ENCODE data around the gene PDE9A. TPM values are rescaled to one million over a fixed set of nuclear protein-coding genes. Genes with fewer than 3 reads are reported as not detected.

The PDE9A gene
- total RNA-seq, 1 donor from 2014 or later: 3.4 TPM

DNA sequence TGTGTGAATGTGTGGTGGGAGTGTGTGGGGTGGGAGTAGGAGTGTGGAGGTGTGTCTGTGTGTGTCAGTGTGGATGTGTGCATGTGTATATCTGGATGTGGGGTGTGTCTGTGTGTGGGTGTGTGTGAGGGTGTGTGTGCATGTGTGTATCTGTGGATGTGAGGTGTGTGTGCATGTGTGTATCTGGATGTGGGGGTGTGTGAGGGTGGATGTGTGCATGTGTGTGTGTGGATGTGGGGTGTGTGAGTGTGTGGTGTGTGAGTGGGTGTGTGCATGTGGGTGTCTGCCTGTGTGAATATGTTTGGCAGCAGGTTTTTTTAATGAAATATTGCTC is 106.1 kb downstream of the PDE9A start:
- no peak for DNase-seq

DNA sequence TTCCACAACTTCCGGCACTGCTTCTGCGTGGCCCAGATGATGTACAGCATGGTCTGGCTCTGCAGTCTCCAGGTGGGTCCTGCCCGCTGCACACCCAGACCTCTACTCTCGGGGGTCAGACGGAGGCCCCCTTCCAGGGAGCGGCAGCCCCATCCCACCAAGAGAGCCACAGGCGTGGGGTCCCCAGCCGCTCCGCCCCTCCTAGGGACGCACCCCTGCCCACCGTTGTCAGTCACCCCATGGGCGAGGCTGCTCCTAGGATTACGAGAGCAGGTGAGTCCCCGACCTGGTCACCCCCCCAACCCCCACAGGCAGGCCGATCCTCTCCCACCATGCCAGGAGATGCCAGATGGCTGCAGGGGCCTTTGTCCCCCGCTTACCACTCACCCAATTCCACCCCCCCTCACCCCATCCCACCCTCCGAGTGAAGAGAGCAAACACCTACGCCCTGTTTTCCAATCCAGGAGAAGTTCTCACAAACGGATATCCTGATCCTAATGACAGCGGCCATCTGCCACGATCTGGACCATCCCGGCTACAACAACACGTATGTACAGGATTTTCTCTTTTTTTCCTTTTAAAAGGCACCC is 107.0 kb downstream of the PDE9A start:
- DNase-seq: no peak

DNA sequence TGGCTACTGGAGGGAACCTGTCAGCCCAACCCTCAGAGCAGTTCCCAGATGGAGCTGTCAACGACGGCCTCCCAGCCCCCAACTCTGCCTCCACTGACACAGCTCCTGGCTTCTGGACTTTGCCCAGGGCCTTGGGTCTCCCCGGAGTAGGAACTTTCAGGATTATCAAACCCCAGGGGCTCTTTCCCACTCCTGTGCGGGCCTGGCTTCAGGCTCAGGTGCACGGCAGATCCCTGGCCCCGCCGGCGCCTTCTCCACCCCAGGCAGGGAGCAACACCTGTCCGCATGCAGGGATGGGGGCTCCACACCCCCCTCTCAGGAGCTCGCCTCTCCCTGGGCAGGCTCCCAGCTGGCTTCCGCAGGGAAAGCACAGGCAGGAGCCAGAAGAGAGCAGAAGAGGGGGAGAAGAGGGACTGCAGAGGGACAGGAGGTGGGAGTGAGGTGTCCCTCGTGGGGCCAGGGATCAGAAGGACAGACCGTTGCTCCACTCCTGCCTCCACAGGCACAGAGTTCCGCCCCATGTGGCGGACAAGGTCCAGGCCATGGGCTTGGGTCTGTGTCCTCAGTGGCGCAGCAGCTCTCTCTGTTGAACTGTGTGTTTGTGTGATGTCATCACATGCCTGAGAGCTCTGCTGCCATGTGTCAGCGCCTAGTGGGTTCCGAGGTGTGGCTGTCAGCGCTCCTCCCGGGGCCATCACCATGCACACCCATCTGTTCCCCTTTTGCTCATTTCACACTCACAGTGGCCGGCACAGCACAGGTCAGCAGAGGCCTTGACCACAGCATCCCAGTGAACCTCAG is 107.7 kb downstream of the PDE9A start:
- no peak for DNase-seq

DNA sequence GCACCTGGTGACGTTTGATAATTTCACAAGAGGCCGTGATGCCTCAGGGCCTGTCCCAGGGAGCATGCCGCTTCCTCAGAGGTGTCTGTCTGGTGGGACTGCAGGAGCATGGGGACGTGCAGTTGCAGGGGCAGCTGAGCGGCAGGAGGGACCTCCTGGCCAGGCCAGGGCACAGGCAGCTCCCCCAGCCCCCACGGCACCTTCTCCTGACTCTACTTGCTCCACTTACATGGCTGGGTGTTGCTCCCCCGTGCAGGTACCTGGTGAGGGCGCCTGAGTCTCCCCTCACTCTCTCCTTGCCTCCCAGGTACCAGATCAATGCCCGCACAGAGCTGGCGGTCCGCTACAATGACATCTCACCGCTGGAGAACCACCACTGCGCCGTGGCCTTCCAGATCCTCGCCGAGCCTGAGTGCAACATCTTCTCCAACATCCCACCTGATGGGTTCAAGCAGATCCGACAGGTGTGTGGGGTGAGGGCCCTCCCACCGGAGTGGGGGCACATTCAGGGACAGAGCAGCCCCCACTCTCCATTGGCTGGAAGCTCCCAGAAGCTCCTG is 108.4 kb downstream of the PDE9A start:
- DNase-seq: no peak

DNA sequence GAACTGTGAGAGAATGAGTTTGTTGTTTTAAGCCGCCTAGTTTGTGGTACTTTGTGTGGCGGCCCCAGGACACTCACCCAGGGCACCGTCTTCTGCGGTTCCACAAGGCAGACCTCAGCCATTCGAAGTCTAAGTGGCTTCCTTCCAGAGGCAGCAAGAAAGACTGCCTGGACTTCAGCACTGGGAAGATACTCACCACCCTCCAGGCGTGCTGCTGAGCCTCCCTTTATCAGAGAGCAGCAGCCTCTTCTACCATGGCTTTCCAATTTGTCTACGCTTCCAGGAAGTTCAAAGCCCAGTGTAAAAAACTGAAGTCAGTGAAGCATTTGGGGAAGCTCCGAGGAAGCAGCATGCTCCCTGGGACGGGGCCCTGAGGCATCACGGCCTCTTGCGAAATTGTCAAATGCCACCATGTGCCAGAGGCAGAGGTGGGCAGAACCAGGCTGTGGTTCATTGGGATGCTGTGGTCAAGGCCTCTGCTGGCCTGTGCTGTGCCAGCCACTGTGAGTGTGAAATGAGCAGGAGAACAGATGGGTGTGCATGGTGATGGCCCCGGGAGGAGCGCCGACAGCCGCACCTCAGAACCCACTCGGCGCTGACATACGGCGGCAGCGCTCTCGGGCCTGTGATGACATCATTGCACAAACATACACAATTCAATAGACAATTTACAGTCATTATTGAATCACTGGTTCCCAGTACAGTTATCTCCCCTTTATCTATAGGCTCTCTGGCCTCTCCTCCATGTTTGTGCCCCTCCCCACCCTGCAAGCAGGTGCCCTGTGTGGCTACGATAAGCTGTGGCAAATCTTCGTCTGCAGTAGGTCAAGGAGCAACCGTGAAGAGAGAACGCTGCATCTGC is 110.4 kb downstream of the PDE9A start:
- no peak for DNase-seq

DNA sequence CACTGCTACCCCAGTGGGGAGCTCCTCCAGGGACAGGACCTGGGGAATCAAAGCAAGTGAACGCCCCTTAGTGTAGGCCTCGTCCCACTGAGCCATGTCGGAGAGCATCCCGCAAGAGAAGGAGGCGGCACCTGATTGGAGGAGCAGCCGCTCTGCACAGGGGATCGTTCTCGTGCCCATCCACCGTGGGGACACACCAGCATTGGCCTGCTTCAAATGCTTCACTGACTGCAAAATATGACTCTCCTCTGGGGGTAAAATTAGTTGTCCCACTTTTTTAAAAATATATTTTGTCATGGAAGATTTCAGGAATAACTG is 111.0 kb downstream of the PDE9A start:
- DNase-seq: no peak

DNA sequence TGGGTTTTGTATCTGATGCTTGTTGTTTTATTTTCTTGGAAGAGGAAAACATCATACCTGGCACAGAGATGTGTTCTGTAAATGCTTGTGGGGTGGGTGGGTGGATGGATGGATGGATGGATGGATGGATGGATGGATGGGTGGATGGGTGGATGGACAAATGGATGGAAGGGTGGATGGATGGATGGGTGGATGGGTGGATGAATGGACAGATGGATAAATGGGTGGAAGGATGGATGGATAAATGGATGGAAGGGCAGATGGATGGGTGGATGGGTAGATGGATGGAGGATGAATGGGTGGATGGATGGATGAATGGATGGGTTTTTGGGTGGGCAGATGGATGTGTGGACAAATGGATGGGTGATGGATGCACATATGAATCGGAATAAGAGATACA is 111.5 kb downstream of the PDE9A start:
- DNase-seq: no peak

DNA sequence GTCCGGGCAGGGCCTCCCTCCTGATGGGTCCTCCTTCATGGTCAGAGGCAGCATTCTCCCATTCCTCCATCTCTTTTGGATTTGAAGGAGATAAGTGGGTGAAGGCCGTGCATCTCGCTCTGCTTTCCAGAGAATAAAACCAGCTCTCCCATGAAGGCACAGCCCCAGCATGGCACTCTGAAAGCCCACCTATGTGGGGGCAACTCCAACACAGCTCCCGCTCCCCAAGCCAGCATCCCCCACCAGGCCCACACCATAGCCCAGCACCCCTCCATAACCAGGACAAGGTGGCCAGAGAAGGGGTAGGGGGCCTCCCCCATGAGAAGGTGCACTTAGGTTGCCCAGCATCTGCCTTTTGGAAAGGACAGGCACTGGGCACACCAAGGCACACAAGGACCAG is 112.2 kb downstream of the PDE9A start:
- no peak for DNase-seq

DNA sequence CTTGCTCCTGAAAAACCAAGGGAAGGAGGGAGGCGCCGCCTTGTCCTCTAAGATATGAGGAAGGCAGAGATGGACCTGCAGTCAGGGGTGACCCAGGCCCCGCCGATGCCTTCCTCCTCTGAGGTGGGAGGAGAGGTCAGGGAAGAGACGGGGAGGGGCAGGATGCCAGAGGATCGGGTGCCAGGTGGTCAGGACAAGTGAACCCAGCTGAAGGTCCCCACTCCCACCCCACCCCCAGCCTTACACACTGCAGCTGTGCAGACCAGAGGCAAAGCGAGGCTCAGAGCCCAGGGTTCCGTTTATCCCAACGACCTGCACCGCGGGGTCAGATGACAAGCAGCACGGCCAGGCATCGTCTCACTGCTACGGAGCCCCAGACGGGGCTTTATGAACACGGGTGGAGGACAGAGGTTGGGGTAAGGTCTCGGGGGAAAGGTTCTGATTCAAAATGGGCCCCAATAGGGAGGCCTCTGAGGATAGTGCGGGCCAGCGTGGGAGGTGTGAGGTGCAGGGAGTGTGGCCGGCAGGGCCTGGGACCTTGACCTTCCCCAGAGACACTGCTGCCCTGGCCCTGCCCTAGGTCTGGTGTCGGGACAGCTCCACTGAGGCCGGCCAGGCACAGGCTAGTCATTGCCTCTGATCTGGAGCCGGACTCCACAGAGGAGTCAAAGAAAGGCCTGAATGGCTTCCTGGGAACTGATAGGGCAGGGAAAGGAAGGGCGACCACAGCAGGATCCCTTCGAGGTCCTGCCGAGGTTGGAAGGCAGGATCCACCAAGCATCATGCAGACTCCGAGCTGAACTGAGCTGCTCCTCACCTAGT is 113.5 kb downstream of the PDE9A start:
- DNase-seq: no peak

DNA sequence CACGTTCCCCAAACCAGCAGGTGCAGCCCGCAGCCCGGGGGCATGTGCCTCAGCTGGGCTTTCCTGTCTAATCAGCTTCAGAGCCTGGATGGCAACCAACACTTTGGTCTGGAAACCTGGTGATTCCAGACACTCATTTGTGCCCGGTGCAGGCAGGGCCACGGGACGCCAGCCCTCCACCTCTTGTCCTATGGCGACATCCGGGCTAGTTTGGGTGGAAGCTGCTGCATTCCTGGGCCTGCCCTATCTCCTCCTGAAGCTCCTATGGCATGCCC is 114.1 kb downstream of the PDE9A start:
- DNase-seq: no peak

DNA sequence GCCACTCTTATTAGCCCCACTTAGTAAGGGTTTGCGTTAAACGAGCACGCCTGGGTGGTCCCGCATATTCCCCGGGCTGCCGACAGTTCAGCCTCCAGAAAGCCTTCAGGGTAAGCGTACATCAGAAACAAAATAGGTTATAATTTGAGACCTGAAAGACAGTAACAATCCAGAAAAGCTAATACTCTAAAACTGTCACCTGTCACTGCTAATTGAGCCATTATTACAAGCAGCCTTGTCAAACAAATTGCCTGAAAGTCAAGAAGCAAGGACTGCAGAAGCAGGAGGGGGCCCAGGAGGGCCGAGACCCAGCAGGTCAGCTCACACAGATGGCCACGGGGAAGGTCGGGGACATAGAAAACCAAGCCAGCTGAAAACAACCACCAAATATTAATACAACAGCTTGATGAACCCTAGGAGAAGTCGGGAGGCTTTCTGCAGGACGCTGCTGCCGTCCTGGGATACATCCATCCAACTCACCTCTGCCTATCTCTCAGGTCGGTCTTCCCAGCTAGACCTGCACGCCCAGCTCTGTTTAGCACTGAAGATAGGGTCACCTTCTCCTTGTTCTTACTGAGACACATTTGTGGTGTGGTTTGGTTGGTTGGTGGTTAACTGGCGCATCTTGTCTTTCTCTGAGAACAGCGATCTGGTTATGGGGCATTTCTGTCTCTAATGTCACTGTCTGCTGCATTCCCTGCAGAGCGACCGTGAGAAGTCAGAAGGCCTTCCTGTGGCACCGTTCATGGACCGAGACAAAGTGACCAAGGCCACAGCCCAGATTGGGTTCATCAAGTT is 115.1 kb downstream of the PDE9A start:
- no peak for DNase-seq

DNA sequence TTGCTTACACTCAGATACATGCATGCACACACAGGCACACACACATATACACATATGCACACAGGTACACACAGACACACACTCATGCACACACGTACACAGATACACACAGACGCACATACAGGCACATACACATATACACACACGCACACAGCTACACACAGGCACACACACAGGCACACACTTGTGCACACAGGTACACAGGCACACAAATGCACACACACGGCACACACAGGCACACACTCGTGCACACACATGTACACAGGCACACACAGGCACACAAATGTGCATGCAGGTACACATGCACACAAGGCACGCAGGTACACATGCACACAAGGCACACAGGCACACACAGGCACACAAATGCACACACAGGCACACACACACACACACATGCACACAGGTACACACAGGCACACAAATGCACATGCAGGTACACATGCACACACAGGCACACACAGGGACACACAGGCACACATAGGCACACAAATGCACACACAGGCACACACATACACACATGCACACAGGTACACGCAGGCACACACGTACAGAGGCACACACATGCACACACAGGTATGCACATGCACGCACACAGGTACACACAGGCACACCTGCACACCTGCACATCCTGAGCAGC is 115.9 kb downstream of the PDE9A start:
- no peak for DNase-seq

DNA sequence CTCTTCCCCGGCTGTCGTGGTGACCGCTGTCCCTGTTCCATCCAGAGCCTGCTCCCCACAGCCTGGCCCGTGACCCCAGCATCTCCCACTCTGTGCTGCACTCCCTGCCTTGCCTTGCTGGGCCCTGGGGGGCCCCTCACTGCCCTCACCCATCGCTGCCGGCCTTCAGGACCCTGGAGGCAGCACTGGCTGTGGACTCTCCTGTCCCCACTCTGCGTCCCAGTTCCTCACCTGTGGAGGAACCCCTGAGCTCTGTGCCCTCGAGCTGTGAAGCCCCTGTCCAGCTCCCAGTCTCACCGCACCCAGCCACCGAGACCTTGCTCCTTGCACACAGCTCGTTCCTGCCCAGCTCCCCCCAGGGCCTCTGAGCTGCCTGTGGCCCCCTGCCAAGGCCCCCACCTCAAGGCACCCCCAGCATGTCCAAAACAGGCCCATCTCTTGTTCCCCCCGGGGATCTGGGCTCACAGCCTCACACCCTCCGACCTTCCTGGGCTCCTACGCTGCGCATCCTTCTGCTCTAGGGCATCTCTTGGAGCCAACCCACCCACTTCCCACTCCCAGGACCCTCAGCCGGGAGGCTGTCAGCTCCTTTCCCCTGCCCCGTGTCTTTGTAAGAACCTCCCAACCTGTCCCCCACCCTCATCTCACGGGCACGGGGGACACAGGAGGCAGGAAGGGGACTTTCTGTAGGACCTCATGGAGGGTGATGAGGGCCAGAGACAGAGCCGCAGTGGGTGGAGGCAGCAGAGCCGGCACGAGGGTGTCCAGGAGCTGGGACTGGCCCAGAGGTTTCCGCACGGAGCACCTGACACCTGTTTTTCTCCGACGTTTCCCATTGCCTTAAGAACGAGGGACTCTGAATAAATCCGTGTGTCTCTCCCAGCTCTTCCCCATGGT is 116.6 kb downstream of the PDE9A start:
- no peak for DNase-seq

DNA sequence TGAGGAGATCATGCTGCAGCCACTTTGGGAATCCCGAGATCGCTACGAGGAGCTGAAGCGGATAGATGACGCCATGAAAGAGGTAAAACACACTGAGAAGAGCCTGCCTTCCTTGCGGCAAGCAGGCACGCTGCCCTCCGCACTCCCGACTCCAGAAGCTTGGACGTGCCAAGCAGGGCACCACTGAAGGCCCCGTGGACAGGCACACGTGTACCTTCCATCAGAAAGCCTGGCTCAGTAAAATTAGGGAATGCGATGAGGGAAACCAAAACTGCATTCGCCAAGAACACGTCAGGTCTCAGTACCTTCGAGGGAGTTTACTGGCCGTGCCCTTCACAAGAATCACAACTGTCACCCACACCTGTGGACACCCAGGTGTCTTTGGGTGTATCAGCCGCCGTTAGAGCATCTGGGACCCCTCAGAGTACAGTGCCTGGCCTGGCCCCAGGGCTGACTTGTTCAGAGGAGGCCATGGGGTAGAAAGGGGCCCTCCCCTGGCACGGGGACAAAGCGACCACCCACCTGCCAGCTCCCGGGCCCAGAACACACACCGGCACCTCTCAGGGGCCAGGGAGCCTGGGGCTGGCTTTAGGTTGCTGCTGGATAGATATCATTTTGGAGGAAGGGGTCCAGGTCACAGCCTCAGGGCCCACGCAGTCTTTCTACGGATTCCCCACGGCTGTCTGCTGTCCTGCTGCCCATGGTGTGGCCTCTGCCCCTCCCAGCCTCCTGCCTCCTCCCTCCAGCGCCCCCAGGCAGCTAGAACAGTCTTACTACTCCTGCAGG is 117.5 kb downstream of the PDE9A start:
- DNase-seq: no peak

DNA sequence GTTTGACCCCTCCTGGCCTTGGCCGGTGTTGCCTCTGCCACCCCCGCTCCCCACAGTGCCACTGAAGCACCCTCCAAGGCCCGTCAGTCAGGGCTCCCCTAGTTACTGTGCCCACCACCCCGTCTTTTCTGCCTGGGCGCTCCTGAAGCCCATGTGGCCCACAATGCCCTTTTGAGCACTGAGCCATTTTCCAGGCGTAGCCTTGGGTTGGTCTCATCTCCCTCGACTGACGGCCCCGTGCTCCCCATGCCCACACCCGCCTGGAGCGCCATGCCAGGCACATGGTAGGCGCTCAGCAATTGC is 118.0 kb downstream of the PDE9A start:
- no peak for DNase-seq

DNA sequence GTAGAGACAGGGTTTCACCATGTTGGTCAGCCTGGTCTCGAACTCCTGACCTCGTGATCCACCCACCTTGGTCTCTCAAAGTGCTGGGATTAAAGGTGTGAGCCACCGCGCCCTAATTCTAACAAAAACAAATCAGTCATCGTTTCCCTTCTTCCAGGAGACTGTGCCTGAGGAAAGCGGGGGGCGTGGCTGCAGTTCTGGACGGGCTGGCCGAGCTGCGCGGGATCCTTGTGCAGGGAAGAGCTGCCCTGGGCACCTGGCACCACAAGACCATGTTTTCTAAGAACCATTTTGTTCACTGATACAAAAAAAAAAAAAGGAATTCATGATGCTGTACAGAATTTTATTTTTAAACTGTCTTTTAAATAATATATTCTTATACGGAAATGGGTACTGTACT is 121.7 kb downstream of the PDE9A start:
- DNase-seq: no peak

DNA sequence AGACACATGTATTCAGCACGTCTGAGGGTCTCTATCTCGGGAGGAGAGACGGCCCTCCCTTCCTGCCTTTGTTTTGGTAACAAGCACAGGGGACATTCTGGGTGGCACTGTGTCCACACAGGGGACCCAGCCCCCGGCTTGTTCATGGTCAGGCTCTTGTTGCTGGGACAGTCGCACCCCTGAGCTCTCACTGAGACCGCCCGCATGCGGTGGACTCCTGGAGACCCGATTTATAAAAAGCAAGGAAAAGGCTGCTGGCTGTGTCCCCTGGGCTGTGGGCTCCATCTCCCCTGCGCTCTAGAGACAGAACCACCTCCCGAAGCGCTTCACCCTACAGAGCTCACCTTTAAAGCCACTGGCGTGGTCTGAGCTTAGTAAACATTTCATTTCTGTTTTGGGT is 122.5 kb downstream of the PDE9A start:
- no peak for DNase-seq

DNA sequence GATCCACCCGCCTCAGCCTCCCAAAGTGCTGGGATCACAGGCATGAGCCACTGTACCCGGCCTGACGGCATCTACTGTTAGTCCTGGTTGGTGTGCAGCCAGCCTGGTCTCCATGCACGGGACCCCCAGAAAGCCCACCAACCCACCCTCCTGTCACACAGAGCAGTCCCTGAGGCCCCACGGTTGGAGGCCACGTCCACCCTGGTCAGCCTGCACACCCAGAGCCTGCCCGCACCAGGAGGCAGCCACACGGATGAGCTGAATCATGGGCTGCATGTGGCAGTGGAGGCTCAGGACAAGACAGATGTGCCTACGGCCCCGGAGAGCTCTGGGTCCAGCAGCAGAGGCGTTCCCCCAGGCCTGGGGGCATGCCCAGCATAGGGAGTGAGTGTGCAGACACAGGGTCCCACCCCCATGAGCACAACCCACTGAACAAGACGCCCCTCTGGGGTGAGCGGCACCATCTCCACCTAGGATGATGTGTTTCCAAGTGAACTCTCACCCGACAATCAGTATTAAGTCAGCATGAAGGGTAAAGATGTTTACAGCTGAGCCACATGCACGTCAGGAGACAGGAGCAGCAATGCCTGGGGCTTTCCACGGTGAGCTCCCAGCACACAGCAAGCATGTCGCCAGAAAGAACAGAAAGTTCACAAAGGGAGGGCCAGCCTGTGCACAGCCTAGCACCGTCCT is 123.8 kb downstream of the PDE9A start:
- no peak for DNase-seq

DNA sequence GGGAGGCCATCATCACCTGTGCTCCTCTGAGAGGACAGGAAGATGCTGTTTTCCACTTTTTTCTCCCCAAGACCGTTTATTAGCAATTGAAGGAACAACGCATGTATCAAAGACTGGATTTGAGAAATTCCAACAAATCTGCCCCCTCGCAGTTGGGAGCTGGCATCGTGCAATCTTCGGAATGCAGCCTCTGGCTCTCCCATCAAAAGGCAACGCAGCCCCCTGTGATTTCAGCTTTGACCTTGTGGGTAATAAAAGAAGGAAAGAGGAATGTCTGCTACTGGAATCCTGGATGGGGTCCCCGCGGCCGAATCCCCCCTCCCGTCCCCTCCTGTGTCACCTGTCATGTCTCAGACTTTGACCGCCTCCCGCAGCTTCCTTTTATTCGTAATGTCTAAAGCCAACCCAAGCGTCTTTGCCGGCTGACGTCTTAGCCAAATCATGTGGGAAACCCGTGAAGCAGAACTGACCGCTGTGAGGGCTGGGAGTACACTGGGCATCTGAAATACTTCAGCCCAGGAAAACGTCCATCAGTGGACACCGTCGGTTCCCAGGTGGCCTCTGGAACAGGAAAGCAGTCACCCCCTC is 124.4 kb downstream of the PDE9A start:
- DNase-seq: no peak
